Fibroblast of skin of abdomen (primary cell): ENCODE measurements around the gene SPATC1L.

Experiments
- DNase-seq: peaks from one replicate; pipeline ENCODE4 v3.0.0-alpha.2; 2013

SPATC1L gene

DNA sequence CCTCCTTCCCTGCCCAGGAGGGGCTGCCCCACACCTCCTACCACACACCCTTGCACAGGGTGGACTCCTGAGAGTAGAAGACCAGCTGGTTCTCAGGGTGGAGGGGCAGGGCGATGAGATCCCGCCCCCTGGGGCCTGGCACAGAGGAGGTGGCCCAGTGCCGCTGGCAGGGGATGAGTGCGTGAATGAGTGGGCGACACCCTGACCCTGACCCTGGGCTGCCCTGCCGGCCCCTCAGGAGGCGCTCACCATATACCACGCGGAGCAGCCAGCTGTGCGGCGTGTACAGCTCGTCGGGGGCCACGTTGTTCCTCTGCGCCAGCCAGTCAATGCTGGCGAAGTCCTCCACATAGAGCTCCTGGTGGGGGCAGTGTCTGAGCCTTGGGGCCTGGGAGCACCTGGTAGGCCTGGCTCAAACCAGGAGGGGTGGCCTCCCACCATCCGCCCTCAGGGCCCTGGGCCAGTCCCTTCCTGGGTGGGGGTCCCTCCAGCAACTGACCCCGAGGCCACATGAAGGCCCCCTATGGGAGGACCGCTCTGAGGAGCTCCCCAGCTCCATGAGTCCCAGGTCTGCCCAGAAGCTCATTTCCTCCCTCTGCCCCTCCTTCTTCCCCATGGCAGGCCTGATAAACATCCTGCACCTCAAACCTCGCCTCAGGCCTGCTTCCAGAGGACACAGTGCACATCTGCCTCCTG, 31.3 kb upstream of the SPATC1L start:
- DNase-seq, result no peak

DNA sequence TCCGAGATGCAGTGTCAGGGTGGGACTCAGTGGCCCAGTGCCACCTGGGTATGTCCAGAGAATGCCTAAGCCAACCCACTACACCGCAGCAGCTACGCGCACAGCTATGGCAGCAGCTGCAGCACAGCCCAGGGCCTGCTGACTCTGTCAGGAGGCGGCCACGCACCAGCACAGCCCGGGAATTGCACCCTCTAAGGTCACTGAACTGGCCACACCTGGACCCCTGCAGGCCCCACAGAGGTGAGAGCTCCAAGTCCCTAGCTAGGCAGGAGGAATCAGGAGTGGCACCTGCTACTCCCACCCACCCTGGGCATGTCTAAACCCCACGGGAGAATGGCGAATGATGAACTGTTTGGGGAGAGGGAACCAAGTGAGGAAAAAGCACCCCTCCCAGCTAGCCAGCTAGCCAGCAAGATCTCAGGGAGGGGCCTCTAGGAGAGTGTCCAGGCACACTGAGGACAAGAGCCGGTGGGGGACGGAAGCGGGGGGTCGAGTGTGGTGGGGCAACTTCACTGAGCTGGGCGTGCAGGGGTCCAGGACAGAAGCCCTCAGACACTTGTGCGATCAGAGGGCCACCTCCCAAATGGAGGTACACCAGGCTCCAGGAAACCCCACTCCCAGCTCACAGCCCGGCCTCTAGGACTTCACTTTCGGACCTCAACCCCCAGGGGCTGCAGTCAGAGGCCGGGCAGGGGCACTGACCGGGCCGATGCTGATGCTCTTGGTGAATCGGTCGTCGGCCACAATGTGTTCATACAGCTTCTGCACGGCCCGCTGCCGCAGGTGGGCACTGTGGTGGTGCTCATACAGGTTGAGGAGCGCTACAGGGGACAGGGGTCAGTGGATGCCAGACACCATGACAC, 30.4 kb upstream of the SPATC1L start:
- no peak for DNase-seq

DNA sequence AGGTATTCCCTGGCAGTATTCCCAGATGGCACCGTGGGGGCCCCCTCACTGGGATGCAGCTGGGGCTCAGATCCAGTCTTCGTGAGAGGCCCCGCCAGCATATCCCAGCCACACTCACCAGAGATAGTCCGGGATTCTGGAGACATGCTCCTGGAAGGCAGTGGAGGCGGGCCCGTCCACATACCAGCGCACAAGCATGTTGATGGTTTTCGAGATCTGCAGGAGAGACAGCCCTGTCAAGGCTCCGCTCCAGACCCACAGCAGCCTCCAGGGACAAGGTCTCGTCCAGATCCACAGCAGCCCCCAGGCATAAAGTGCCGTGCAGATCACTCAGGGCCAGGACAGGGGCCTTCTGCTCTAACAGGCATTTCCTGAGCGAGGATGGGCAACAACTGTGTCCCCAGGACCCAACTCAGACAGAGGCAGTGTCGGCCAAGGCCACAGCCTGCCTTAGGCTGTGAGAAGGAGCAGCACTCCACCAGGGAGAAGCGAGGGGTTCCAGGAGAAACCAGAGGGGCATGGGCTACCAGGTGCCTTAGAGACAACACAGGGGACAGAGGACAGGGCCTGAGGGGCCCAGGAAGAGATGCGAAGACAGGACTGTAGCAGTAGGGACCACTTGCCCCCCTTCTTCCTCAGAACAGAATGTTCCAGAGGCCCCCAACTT, 29.5 kb upstream of the SPATC1L start:
- peak; percentile 5 for DNase-seq

DNA sequence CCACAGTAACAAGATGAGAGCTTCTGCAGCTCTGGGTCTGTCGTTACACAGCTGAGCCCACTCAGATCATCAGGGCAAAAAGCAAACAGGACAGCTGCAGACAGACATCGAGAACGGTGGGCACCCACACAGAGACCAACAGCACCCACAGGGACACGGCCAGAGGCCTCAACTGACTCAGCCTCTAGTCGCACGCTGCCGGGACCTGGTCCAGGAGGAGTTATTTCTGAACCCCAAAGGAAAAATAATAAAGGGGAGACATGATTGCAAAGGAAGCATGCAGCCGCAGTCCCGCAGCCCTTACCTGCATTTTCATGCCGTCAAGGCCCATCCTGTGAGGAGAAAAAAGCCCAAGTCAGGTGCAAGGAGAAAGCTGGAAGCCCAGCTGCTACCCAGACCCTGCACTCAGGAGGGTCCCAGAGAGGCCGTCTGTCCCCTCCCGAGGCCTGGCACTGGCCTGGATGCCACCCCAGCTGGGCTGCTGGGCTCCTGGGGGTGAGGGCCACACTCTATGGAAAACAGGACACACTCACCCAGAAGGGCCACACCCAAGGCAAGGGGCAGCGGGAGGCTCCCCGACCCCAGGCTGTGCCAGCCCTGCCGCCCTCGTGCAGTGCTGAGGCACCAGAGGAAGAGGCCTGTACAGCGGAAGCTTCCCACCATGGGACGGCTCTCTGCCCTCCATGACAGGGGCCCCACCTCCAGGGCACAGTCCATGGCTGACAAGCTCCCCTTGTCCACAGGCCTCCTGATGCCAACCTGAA, 28.6 kb upstream of the SPATC1L start:
- DNase-seq, result no peak

DNA sequence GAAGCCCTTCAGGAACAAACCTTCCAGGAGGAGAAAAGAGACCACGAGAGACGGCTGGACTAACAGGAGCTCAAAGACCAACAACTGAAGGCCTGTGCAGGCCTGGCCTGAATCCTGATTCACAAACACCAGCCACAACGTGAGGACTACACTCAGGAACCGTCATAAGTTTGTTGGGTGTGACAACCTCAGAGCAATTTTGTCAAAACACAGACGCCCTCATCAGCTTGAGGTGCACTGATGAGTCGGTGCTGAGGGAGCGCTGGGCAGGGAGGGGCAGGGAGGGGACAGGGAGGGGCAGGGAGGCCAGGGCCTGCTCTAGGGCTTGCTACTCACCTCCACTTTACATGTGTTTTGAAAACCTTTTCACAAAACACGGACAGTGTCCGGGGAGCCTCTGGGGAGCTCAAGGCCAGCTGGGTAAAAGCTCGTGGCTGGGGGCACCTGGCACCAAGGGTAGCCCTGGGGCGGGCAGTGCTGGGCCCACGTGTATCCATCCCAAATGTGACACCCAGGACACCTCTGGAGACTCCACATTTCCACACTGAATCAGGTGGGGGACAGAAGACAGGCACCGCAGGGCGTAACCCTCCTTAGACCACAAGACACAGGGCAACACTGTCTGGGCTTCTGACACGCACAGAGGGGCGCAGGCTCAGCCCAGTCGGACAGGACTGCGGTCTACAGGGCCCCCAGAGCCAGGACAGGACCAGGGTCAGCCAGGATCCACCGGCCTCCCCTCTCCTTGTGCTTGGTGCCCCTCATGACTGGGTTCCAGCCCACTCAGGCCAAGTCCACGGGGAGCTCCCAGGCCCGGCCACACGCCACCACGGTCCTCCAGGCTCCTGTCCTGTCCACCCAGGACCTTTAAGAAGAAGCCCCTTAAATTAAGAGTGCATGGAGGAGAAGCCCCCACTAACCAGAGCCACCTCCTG, 27.8 kb upstream of the SPATC1L start:
- no peak for DNase-seq

DNA sequence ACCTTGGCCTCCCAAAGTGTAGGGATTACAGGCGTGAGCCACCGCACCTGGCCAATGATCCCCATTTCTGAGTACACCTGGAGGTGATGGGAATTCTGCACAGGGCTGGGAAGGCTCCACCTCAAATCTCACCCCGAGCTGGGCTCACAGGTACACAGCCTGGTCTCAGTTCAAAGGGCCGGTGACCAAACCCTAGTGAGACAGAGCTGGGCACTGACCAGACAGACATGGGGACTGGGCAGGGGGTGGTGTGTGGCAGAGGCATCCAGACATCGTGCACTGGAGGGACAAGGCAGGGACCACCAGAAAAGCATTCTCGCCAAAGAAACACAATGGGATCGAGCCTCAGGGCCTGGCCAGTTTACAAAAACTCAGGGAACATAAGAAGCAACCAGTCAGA, 27.1 kb upstream of the SPATC1L start:
- no peak for DNase-seq

DNA sequence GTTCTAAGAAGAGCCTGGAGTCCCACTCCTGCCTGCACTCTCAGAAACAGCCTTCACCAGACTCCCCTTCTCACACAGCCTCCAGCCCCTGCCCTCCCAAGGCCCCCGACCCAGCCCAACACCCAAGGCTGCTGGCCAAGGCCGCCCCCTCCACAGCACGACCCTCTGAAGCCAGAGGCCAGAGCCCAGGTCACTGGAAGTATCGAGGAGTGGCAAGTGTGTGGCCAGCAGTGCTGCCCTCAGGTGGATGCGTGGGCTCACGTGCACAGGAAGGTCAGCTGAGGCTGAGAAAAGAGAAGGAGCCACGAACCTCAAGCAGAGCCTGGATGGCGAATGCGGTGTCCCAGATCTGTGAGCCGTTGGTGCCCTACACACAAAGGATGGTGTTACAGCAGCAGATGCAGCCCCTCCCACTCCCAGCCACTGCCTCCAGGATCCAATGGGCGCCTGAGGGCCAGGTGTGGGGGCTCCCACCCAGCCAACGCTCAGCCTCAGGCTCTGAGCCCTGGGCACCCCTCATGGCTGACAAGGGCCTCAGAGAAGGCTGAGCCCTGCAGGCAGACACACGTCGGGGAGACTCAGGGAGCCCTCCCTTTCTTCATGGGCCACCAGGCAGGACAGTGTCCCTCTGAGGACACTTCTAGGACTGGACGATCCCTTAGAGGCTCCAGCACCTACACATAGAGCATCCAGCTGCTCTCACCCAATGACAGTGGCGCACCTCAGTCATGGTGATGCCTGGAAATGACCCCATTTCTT, 26.3 kb upstream of the SPATC1L start:
- DNase-seq, result no peak

DNA sequence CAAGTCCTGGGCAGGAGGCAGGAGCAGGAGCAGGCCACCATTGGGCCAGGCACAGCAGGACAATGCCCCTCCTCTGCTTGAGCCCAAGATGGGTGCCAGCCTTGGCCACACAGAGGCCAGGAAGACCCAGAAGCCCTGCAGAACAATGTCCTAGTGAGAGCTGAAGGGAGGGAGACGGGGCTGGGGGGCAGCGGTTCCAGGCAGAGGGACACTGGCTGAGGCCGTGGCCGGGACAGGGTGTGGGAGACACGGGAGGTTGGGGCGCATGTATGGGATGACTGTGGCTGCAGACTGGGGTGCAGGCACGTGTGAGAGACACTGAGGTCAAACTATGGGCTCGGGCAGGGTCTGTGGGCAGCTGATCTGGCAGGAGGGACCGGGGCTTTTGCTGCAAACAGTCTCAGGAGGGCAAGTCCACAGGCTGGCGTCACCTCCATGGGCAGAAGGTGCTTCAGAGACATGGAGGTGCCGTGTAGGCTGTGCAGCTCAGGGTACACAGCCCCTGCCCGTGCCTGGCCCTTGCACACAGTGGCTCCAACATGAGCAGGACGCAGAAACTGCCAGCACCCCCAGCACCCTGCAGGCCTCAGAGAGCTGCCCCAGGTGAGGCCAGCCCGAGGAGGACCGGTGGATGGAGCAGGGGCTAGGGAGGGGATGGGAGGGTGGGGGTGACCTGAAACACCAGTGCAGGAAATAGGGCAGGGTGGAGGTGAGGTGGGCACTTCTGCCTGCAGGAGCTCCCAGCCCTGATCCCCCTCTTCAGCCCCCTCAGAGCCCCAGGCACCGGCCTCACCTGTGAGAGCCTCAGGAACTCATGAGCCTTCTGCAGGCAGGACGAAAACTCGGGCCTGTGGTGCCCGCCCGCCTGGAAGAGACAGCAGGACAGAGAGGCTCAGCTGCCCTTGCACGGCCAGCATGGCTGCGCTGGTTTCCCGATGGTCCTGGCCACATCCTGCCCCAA, 24.8 kb upstream of the SPATC1L start:
- DNase-seq, result no peak

DNA sequence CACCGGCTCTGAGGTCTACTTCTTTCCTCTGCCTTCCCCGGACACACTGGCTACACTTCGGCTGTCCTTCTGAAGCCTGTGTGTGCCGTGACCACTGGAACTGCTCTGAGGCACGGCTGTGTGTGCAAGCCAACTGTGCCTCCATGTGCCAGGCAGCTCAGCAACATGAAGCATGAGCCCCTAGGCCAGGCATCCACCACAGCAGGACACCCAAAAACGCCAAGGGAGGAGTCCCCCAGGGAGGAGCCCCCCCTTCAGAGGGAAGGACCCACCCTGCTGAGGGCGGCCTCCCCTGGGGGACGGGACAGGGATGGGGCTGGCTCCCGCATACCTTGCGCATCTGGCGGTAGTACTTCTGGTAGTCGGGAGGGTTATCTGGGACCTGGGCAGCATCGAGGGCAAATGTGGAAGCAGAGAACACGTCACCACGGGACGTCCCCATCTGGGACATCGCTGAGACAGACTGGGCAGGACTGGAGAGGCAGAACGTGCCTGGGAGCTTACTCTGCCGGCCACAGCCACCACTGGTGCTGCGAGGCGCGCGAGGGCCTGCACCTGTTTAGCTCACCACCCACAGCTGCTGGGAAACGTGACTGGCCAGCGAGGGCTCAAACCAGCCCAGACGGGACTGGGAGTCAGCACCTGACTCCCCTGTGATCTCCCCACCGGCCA, 23.8 kb upstream of the SPATC1L start:
- no peak for DNase-seq

DNA sequence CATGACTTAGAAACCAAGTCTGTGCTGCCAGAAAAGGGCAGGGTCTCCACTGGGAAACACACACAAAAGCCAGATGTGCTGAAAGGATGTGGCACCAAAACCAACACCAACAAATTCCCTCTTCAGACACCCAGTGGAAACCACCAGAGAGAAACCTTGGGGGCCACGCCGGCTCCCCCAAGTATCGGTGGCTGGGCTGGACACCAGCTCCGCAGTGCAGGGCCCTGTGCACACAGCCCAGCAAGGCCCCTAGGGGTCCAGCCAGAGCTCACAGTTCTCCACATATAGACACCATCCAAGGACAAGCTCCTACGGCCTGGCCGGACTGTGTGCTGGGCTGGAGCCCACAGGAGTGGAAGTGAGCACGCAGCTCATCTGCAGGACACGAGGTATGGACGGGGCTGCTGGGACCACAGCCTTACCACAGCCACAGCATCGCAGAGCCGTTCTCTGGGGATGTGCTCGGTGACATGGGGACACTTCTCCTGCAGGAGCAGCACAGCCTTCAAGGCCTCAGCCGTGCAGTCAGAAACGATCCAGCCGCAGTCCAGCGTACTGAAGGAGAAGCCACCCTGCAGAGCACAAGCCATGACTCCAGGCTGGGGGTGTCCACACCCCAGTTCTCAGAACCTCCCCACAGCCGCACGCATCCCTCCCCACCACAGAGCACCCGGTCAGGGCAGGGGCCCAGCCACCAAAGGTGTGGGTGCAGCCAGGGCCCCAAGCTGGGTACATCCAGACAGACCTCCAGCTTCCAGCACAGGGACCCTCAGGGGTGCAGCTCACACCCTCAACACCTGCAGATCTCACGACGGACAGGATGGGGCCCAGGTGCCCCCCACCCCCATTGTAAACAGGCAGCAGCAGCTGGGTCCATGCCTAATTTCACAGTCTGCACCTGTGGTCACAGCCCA, 23.0 kb upstream of the SPATC1L start:
- no peak for DNase-seq

DNA sequence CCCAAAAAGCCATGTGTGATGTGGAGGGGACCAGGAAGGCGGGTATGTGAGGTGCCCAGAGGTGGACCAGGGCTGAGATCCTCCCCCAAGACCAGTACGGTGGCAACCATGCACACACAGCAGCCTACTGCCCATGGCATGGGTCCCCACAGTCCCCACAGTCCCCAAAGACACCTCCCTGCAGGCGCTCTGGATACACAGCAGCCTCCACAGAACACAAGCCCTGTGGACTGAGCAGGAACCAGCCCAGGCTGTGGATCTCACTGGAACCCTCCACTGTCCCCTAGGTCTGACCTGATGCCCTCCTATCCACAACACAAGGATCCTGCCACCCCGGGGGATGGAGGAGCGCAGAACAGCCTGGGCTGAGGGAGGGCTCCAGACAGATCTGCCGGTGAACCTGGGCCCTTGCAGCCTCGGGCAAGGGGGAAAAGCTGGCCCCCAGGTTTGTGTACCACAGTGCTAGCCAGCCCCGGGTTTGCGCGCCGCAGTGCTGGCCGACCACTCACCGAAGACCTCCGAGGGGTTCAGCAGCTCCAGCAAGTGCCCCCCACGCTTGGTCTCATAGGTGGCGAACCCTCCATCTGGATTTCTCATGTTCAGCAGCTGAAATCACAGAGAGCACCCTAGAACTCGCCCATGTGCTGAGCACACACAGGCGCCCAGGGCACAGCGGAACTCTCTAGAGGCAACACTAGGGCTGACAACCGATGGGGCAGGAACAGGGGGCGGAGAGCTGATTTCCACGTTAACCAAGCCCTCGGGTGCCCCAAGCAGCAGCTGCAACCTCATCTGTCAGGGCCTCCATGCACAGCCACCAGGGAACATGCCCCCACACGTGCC, 22.1 kb upstream of the SPATC1L start:
- no peak for DNase-seq

DNA sequence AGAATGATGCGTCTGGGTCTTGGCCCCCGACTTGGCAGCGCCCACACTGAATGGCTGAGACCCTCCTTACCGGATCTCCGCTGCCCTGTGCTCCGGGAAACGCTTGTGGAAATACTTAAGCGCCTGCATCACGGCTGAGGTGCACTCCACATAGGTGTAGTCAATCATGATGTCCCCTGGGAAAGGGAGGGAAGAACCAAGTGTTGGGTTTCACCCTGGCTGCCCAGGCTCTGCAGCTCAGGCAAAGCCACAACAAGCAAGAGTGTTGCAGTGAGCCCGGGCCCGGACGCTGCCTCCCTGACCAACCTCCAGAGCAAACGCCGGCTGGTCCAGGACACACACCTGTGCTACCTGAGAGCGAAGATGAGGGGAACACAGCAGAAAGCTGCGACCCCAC, 21.5 kb upstream of the SPATC1L start:
- DNase-seq, result no peak

DNA sequence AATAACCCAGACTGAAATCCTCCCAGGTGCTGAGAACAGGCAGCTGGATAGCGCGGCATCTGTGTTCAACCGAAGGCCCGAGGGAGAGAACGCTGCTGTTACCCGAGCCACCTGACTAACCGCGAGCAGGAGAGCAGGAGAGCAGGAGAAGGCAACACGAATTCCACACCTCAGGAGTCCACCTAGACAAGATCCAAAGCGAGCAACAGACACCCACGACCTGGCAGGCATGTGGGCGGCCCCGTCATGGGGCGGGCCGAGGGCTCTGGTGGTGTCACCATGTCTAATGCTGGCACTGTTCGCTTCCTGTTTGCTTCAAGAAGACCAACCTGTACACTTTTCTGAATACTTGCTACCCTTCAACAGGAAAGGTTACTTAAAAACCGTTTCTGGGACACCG, 20.9 kb upstream of the SPATC1L start:
- no peak for DNase-seq

DNA sequence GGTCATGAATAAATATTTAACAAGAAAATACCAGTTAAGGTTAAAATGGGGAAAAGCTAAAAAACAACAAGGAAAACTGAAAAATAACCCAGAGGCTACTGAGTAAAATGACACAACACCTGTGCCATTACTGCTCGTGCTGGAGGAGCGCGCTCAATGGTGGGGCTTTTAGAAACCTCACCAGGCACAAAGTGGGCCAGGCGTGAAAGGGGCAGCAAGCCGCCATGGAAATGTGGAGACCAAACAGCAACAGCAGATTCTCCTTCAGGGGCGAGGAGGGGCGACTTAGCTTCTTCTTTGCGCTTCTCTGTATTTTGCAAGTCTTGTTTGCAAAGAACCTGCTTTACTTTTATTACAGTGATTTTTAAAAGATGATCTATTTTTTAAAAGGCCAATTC, 18.9 kb upstream of the SPATC1L start:
- no peak for DNase-seq

DNA sequence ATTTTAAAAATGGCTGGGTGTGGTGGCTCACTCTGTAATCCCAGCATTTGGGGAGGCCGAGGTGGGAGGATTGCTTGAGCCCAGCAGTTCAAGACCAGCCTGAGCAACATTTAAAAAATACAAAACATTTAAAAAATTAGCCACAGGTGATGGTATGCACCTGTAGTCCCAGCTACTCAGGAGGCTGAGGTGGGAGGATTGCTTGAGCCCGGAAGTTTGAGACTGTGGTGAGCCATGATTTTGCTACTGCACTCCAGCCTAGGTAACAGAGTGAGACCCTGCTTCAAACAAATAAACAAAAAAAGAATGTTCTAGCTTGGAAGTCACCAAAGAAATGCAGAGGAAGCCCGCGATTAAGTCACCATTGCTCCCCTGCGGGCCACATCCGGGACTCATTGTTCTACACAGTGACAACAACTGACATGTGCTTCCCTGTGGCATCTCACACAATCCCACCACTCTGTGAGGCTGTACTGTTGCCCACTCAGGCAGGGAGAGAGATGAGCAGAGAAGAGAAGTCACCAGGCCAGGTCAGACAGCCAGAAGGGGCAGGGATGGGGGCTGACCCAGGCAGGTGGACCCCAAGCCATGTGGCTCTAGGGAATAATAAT, 18.4 kb upstream of the SPATC1L start:
- DNase-seq, result no peak
